CD4-positive, alpha-beta T cell treated with Interleukin-2 at 100 ng/mL for 4 hours (primary cell): ENCODE data around the gene RD3L.
"Not testable (repeated sequence)": the region's sequence is repeated elsewhere in the genome, so short reads cannot be mapped to it uniquely, and the experiment has no call there.

Experiments used
- DNase-seq: peaks from one replicate; pipeline ENCODE4 v3.0.0-alpha.2; 2020; ENCODE audit warnings: low spot score

The RD3L gene

GRCh38 chr14:103941973-103942736, at the start of gene RD3L:
RD3L (minus strand) TSS chr14:103942529; CDS start chr14:103941695, 834 bp downstream.
- DNase-seq = no peak

DNA sequence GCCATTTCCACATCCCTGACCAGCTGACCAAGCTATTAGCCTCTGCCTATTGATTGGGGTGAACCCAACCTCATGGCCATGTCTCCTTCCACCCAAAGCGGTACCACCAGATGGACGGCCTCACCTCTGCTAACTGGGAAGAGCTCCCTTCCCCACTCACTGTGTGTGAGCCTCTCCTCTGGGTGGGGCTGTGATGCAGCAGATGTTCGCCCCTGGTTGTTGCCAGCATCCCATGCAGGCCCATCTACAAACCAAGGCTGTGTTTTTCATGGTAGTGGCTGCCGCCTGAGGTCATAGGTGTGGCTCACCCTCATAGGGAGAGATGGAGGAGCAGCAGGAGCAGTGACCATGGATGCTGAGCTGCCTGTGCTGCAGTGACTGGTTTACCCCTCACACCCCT, 47.6 kb upstream of the RD3L start:
- DNase-seq = no peak

GRCh38 chr14:103989034-103989433, 46.7 kb upstream of the RD3L start:
- DNase-seq = no peak

DNA sequence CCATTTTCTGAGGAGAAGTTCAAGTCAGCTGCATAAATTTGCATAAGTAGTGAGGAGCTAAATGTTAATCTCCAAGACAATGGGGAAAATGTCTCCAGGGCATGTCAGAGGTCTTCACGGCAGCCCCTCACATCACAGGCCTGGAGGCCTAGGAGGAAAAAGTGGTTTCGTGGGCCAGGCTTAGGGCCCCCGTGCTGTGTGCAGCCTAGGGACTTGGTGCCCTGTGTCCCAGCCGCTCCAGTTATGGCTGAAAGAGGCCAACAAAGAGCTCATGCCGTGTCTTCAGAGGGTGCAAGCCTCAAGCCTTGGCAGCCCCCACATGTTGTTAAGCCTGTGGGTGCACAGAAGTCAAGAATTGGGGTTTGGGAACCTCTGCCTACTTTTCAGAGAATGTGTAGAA, 41.9 kb upstream of the RD3L start:
- DNase-seq = no peak

- DNase-seq = not testable (repeated sequence)
Observed at GRCh38 chr14:103980623-103981238, 38.4 kb upstream of the RD3L start.

GRCh38 chr14:103974575-103974974, 32.2 kb upstream of the RD3L start:
- DNase-seq = no peak

DNA sequence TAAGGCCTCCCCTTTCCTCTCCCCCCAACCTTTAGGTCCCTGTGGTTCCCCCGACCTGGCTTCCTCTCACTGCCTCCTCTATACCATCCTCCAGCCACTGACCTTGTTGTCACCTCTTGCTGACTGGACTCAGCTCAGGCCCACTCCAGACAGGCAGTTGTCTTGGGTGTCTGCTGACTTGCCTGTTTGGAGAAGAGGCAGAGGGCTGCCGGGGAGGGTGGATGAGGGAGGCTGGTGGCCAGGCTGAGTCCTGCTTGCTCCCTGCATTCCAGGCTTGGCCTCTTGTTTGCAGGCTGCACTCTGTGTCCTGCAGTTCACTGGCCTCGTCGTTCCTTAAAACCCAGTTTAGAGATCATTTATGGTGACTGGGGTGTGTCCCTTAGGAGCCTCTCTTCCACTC, 31.0 kb upstream of the RD3L start:
- DNase-seq = no peak

- DNase-seq = no peak
Observed at GRCh38 chr14:103969961-103970360, 27.6 kb upstream of the RD3L start.

DNA sequence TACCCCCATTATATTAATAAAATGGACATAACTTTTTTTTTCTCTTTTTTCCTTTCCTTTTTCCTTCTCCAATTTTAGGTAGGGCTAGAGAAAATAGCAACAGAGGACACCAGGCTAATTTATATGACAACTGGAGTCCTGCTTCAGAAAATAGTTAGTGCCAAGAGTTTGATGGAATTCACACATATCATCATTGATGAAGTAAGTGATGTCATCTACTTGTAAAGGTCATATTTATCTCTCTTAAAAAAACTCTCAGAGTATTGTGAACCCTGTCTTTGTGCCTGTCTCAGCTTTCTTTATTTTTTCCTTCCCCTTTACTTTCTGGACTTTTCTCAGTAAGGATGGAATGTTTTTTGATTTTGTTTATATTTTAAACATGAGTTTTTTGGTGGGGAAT, 24.3 kb upstream of the RD3L start:
- no peak for DNase-seq

- DNase-seq = no peak
Observed at GRCh38 chr14:103961928-103962578, 19.7 kb upstream of the RD3L start.

GRCh38 chr14:103960457-103961055, 18.2 kb upstream of the RD3L start:
- no peak for DNase-seq

DNA sequence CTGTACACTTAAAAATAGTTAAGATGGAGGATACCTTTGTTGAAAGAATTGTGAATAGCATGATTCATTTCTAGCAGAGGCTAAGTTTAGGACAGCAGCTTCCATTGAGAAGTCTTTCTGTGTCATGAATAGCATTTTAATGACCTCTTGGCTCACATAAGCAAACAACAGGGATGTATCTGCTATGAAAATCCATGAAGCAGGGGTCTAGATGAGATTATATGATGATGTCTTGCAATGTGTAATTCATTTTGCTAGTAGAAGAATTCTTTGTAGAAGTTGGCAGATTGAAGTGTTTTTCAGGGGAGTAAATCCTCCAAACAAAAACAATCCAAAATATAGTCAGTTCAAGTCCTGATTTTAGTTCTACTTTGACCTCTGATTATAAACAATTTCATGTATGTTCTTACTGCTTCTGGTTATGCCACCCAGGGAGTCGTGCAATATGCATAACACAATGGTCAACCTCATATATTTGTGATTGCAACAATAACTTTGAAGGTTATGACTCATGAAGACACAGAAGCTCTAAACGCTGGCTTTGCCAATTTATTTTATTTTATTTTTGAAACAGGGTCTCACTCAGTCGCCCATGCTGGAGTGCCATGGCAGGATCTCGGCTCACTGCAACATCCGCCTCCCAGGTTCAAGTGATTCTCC, 6.9 kb upstream of the RD3L start:
- no peak for DNase-seq

DNA sequence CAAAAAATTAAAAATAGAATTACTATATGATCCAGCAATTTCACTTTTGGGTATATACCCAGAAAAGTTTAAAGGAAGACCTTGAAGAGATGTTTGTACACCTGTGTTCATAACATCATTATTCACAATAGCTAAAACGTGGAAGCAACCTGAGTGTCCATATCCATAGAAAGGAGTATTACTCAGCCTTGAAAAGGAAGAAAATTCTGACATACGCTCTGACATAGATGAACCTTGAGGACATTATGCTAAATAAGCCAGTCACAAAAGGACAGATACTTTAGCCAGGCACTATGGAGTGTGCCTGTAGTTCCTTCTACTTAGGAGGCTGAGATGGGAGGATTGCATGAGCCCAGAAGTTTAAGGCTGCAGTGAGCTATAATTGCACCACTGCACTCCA, 6.1 kb upstream of the RD3L start:
- DNase-seq = no peak

DNA sequence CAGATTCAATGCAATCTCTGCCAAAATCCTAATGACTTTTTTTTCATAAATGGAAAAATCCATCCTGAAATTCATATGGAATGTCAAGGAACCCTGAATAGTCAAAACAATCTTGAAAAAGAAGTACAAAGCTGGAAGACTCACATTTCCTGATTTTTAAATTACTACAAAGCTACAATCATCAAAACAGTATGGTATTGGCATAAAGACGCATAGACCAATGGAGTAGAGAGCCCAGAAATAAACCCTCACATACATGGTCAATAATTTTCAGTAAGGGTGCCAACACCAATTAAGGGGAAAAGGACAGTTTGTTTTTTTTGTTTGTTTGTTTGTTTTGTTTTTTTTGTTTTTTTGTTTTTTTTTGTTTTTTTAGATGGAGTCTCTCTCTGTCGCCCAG, 4.6 kb upstream of the RD3L start:
- DNase-seq = no peak

GRCh38 chr14:103943673-103944072, 1.3 kb upstream of the RD3L start:
- DNase-seq = no peak

GRCh38 chr14:103941462-103941861, 867 bp downstream of the RD3L start:
- DNase-seq = no peak

GRCh38 chr14:103935102-103935501, 7.2 kb downstream of the RD3L start:
- DNase-seq = no peak

DNA sequence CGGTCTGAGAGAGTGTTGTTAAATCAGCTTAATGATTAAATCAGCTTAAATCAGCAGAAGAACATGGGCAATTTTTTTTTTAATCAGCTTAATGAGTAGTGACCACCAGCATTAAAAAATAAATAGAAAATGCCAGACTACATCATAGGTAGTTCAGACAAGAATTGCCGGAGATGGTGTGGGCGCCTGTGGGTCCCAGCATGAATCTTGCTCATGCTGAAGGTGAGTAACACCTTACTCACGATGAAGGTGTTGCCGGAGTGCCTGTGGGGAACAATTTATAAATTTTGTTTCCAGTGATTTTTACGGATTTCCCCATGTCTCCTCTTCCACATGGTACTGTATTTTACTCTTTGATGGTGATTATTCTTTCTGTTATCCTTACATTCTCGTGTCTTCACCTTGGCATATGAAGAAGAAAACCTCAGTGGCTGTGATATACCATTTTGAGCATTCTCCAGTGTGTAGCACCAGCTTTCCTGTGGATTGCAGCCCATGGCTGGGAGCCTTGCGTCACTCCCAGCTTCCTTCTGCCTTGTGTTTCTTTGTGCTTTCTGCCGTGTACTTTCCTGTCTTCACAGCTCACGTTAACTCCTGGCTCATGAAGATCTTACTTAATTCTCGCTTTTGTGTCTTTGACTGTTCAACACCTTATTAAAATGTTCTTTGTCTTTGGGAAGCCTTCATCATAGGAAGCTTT, 9.4 kb downstream of the RD3L start:
- no peak for DNase-seq

DNA sequence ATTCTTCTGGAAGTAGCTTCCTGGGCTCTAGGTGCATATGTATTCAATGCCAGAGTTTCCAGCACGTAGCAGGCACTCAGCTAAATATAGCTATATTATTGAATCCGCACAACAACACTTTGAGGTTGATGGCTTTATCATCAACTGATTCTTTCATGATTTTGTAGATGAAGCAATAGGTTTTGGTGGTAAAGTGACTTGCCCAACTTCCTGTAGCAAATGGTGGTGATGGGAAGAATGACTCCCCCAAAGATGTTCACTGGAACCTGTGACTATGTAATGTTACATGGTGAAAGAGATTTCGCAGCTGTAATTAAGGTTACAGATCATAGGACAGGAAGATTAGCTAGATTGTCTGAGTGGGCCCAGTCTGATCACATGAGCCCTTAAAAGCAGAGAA, 10.9 kb downstream of the RD3L start:
- DNase-seq = no peak

DNA sequence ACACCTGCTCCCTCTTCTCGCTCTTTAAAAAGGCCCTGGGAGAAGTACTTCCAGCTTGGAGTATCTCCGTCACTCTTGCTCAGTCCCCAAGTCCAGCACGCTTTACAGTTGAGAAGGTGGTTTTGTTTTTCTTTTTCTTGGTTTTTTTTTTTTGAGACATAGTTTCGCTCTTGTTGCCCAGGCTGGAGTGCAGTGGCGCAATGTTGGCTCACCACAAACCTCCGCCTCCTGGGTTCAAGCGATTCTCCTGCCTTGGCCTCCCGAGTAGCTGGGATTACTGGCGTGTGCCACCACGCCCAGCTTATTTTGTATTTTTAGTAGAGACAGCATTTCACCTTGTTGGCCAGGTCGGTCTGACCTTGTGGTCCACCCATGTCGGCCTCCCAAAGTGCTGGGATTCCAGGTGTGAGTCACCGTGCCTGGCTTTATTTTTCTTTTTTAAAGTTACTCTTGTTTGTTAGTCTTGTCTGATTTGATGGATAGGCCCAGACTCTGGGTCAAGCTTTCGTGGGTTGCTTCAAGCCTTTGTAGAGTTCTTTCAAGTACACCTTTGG, 12.2 kb downstream of the RD3L start:
- no peak for DNase-seq
